Hematopoietic multipotent progenitor cell treated with erythropoietin and hydrocortisone succinate and interleukin-3 and kit ligand, for 17 days (in vitro differentiated cells): ENCODE measurements around the gene PSTPIP1.

Experiments
- DNase-seq: peaks from one replicate; pipeline ENCODE4 v3.0.0-alpha.2; 2015; ENCODE audit warnings: low spot score

Gene PSTPIP1

GRCh38 chr15:77030048-77030927 lies 35.4 kb downstream of the PSTPIP1 start:
- no peak for DNase-seq

GRCh38 chr15:77030928-77031375 lies 36.0 kb downstream of the PSTPIP1 start:
- no peak for DNase-seq

- DNase-seq: no peak
Observed at GRCh38 chr15:77031376-77032050, 36.6 kb downstream of the PSTPIP1 start.

GRCh38 chr15:77032052-77032646 lies 37.2 kb downstream of the PSTPIP1 start:
- no peak for DNase-seq

- no peak for DNase-seq
Observed at GRCh38 chr15:77032647-77033416, 37.9 kb downstream of the PSTPIP1 start.

GRCh38 chr15:77033417-77033728 lies 38.4 kb downstream of the PSTPIP1 start:
- DNase-seq: no peak

GRCh38 chr15:77033729-77034671 lies 39.1 kb downstream of the PSTPIP1 start:
- DNase-seq: no peak

- DNase-seq: peak; percentile 12
Observed at GRCh38 chr15:77034695-77035489, 40.0 kb downstream of the PSTPIP1 start.

GRCh38 chr15:77035584-77035983 lies 40.7 kb downstream of the PSTPIP1 start:
- no peak for DNase-seq

GRCh38 chr15:77035999-77036471 lies 41.1 kb downstream of the PSTPIP1 start:
- DNase-seq: no peak

- no peak for DNase-seq
Observed at GRCh38 chr15:77036537-77037387, 41.8 kb downstream of the PSTPIP1 start.

- DNase-seq: no peak
Observed at GRCh38 chr15:77037388-77038209, 42.7 kb downstream of the PSTPIP1 start.

- DNase-seq: no peak
Observed at GRCh38 chr15:77038312-77039216, 43.6 kb downstream of the PSTPIP1 start.

- DNase-seq: no peak
Observed at GRCh38 chr15:77039217-77039533, 44.2 kb downstream of the PSTPIP1 start.

- DNase-seq: no peak
Observed at GRCh38 chr15:77039848-77040247, 44.9 kb downstream of the PSTPIP1 start.

GRCh38 chr15:77040673-77041072 lies 45.7 kb downstream of the PSTPIP1 start:
- no peak for DNase-seq

- DNase-seq: no peak
Observed at GRCh38 chr15:77042245-77042919, 47.5 kb downstream of the PSTPIP1 start.
